CD14-positive monocyte (primary cell): ENCODE results near the gene PTOV1. TPM values are rescaled to one million over a fixed set of nuclear protein-coding genes. Genes with fewer than 3 reads are reported as not detected.

Experiments
- DNase-seq, 3 donors: peaks; one replicate each; pipeline ENCODE4 v3.0.0-alpha.2; 2011 to 2022
- H2AFZ ChIP-seq: 2 replicates; pipeline ENCODE4 v1.6.0; 2012; ENCODE audit warnings: mild to moderate bottlenecking, low read depth, low read length, inconsistent platforms; ENCODE audit not compliant: insufficient read depth, poor library complexity, severe bottlenecking
- H3K27ac ChIP-seq, 2 donors: 1 replicate in 1 of 2; 2 replicates in 1 of 2; pipeline ENCODE4 v1.5.1; 2012 to 2013; ENCODE audit warnings: low read length in 2 of 2, control low read depth in 1 of 2, inconsistent platforms in 1 of 2, low read depth in 1 of 2, mild to moderate bottlenecking in 1 of 2
- H3K27me3 ChIP-seq, 2 donors: one replicate each; pipeline versions ENCODE4 v1.6.0 to v1.6.1; 2011 to 2013; ENCODE audit warnings: low read length in 2 of 2; ENCODE audit not compliant: control insufficient read depth in 2 of 2, insufficient read depth in 2 of 2
- H3K36me3 ChIP-seq, 2 donors: replicated peaks in 1 of 2; 1 replicate in 1 of 2; 2 replicates in 1 of 2; pipeline versions ENCODE4 v1.5.1 to v1.6.1; 2012 to 2013; ENCODE audit warnings: low read length in 2 of 2, control low read depth in 1 of 2, inconsistent platforms in 1 of 2, mild to moderate bottlenecking in 1 of 2; ENCODE audit not compliant: insufficient read depth in 2 of 2, control insufficient read depth in 1 of 2
- H3K4me1 ChIP-seq, 2 donors: 1 replicate in 1 of 2; 2 replicates in 1 of 2; pipeline versions ENCODE4 v1.5.1 to v1.6.1; 2012 to 2013; ENCODE audit warnings: low read length in 2 of 2, control low read depth in 1 of 2, inconsistent platforms in 1 of 2, mild to moderate bottlenecking in 1 of 2, moderate library complexity in 1 of 2; ENCODE audit not compliant: insufficient read depth in 2 of 2, control insufficient read depth in 1 of 2
- H3K4me2 ChIP-seq: replicated peaks from 2 replicates; pipeline ENCODE3; 2012; ENCODE audit warnings: low read length, moderate library complexity, mild to moderate bottlenecking; ENCODE audit not compliant: poor library complexity, severe bottlenecking; ENCODE audit errors: extremely low read depth
- H3K4me3 ChIP-seq, 3 experiments: fragments of 200-600 bp in 1 of 3; sonication (generic) in 1 of 3; replicated peaks in 1 of 3; 1 replicate in 2 of 3; 2 replicates in 1 of 3; pipeline ENCODE4 v1.5.1; 2011 to 2013; ENCODE audit warnings: low read length in 3 of 3, mild to moderate bottlenecking in 3 of 3, control low read depth in 2 of 3, low read depth in 2 of 3, inconsistent platforms in 1 of 3, moderate library complexity in 1 of 3
- H3K79me2 ChIP-seq: 2 replicates; pipeline ENCODE4 v1.6.0; 2012; ENCODE audit warnings: mild to moderate bottlenecking, control low read depth, inconsistent platforms, low read length, moderate library complexity; ENCODE audit not compliant: insufficient read depth
- H3K9ac ChIP-seq: 2 replicates; pipeline ENCODE4 v1.6.0; 2017; ENCODE audit warnings: low read length, mild to moderate bottlenecking; ENCODE audit not compliant: insufficient read depth, poor library complexity, severe bottlenecking
- H3K9me3 ChIP-seq, 2 donors: replicated peaks in 1 of 2; 1 replicate in 1 of 2; 2 replicates in 1 of 2; pipeline versions ENCODE4 v1.5.1 to v1.6.1; 2012 to 2013; ENCODE audit warnings: low read length in 2 of 2, control low read depth in 1 of 2; ENCODE audit not compliant: control insufficient read depth in 1 of 2, insufficient read depth in 1 of 2
- H4K20me1 ChIP-seq: 2 replicates; pipeline ENCODE4 v1.6.0; 2012; ENCODE audit warnings: mild to moderate bottlenecking, low read length, control low read depth, moderate library complexity; ENCODE audit not compliant: insufficient read depth
- H3K27ac Mint-ChIP-seq, 7 donors: one replicate each; pipeline ENCODE4 v1.8.0; 2020; ENCODE audit warnings: mild to moderate bottlenecking in 7 of 7, mixed read lengths in 7 of 7, moderate library complexity in 6 of 7, inconsistent platforms in 2 of 7
- H3K27me3 Mint-ChIP-seq, 3 donors: one replicate each; pipeline ENCODE4 v1.8.0; 2021 to 2022; ENCODE audit warnings: low read depth in 3 of 3, mild to moderate bottlenecking in 3 of 3, mixed read lengths in 3 of 3, moderate library complexity in 3 of 3, inconsistent platforms in 1 of 3
- H3K36me3 Mint-ChIP-seq, 2 donors: one replicate each; pipeline ENCODE4 v1.8.0; 2020; ENCODE audit warnings: mixed read lengths in 2 of 2, inconsistent platforms in 1 of 2, mild to moderate bottlenecking in 1 of 2
- H3K4me1 Mint-ChIP-seq: one replicate; pipeline ENCODE4 v1.8.0; 2020; ENCODE audit warnings: mild to moderate bottlenecking, mixed read lengths
- H3K4me3 Mint-ChIP-seq, 2 donors: one replicate each; pipeline ENCODE4 v1.8.0; 2020; ENCODE audit warnings: mild to moderate bottlenecking in 2 of 2, mixed read lengths in 2 of 2, moderate library complexity in 1 of 2
- H3K9me3 Mint-ChIP-seq, 7 donors: one replicate each; pipeline ENCODE4 v1.8.0; 2020 to 2022; ENCODE audit warnings: mixed read lengths in 7 of 7, mild to moderate bottlenecking in 6 of 7, moderate library complexity in 6 of 7, inconsistent platforms in 2 of 7
- CTCF ChIP-seq: fragments of 200-600 bp; IDR thresholded peaks from one replicate; pipeline ENCODE4 v1.8.0; 2022; ENCODE audit warnings: antibody characterized with exemption, mild to moderate bottlenecking
- WGBS: methylation state at CpG from one replicate; pipeline ENCODE4 v1.1.5; 2013; ENCODE audit warnings: missing lambda C conversion rate; ENCODE audit not compliant: insufficient coverage; 5-methylcytosine and 5-hydroxymethylcytosine counted together
- intact Hi-C, 2 donors: fragments of 100-400 bp; cut with micrococcal nuclease; formaldehyde crosslinking; loops; one replicate each; pipeline versions ENCODE4 v1.15.0 to v1.15.1; 2023
- polyA plus RNA-seq, 3 donors: library from polyadenylated mRNA; depleted of rRNA in 1 of 3; unstranded in 2 of 3; stranded (reverse) in 1 of 3; fragments of 300-500 nt in 2 of 3; fragments of >200 nt in 1 of 3; fragmentation: Illumina TruSeq in 2 of 3; gene quantifications; 1 replicate in 2 of 3; 2 replicates in 1 of 3; pipeline ENCODE4 v1.2.3, GENCODE V29; 2012 to 2021

Gene PTOV1
- polyA plus RNA-seq, 3 donors, result 18.3 to 67.9 (median 31.2) TPM

- H3K36me3 ChIP-seq, result peaks cover 62 to 70% of the 10 kb centered on the region in 2 donors
- intact Hi-C loops, result no loop called here
- H3K27ac Mint-ChIP-seq, result no peak overlapping the region
These were observed 11.9 kb upstream of the PTOV1 start for GRCh38 chr19:49838885-49839588.

GRCh38 chr19:49839713-49840112, 11.2 kb upstream of the PTOV1 start:
- Mint-ChIP-seq H3K27me3 (no peaks in the 10 kb centered on the region), H3K27ac (no peak overlapping the region), H3K4me3 (no peak overlapping the region), H3K36me3 (peaks cover 47 to 56% of the 10 kb centered on the region in 2 donors), H3K9me3 (peaks cover 0 to 3% (median 0%) of the 10 kb centered on the region in 7 donors), H3K4me1 (peaks cover 11% of the 10 kb centered on the region)
- intact Hi-C loops, result no loop called here
- Histone ChIP-seq H3K79me2 (no peaks in the 10 kb centered on the region), H3K4me1 (peaks cover 10 to 15% of the 10 kb centered on the region in 2 donors), H3K36me3 (peaks cover 55 to 63% of the 10 kb centered on the region in 2 donors), H3K9me3 (no peaks in the 10 kb centered on the region), H4K20me1 (no peaks in the 10 kb centered on the region), H3K27me3 (no peaks in the 10 kb centered on the region), H3K9ac (no peak overlapping the region), H2AFZ (no peak overlapping the region), H3K4me3 (no peak overlapping the region), H3K4me2 (no peak overlapping the region), H3K27ac (no peak overlapping the region)
- no peak for DNase-seq
- no peak for TF ChIP-seq CTCF
- WGBS, result 100% methylated on average over 6 of the region's 11 CpGs

More at GRCh38 chr19:49838885-49839588, 11.9 kb upstream of the PTOV1 start:
- H3K9me3 Mint-ChIP-seq, result peaks cover 0 to 3% (median 0%) of the 10 kb centered on the region in 7 donors
- Histone ChIP-seq H3K79me2 (no peaks in the 10 kb centered on the region), H4K20me1 (peaks cover 4% of the 10 kb centered on the region), H3K4me2 (no peak overlapping the region), H3K27me3 (no peaks in the 10 kb centered on the region), H3K4me3 (no peak overlapping the region), H2AFZ (no peak overlapping the region), H3K4me1 (peaks cover 3 to 8% of the 10 kb centered on the region in 2 donors), H3K27ac (no peak overlapping the region), H3K9ac (no peak overlapping the region), H3K9me3 (no peaks in the 10 kb centered on the region)
- TF ChIP-seq CTCF, result no peak
- peaks cover 5% of the 10 kb centered on the region for H3K4me1 Mint-ChIP-seq
- no peaks in the 10 kb centered on the region for H3K27me3 Mint-ChIP-seq
- DNase-seq, result no peak
- no peak overlapping the region for H3K4me3 Mint-ChIP-seq
- 97% methylated on average over 13 of the region's 18 CpGs for WGBS
- H3K36me3 Mint-ChIP-seq, result peaks cover 54 to 62% of the 10 kb centered on the region in 2 donors
